DMS 273 (cell line): ENCODE data around the gene LRRC8B.
A peak's percentile ranks its signal among the peaks of the same experiment; 100 is the strongest.
"Not testable (repeated sequence)": the region's sequence is repeated elsewhere in the genome, so short reads cannot be mapped to it uniquely, and the experiment has no call there.

Experiments
- DNase-seq: peaks from one replicate; lab custom pipeline; 2025; ENCODE audit not compliant: unreplicated experiment; lab: John Stamatoyannopoulos, UW

The LRRC8B gene

DNA sequence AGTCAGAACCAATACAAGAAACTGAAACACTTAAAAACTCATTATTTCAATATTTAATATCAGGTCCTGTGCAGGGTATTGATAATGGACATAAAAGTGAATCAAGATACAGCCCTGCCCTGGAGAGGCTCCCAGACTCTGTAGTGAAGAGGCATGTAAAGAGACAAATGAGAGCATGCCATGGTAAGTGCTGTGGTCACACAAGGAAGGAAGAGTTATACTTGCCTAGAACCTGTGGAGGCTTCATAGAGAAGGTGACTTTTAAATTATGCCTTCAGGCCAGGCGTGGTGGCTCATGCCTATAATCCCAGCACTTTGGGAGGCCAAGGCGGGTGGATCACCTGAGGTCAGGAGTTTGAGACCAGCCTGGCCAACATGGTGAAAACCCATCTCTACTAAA is 105.0 kb downstream of the LRRC8B start:
- not testable (repeated sequence) for DNase-seq

DNA sequence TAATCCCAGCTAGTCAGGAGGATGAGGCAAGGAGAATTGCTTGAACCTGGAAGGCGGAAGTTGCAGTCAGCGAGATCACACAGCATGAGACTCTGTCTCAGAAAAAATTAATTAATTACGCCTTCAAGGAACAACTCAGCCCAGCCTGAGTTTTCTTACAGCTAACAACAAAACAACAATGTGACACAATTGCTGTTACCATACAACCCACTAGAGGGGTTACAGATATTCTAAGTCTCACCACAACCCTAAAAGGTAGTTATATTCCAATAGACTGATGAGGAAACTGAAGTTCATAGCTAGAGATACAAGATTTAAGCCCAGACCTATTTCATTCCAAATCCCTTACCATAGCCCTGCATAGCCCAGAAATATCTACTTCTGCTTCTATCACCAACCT is 105.4 kb downstream of the LRRC8B start:
- no peak for DNase-seq

DNA sequence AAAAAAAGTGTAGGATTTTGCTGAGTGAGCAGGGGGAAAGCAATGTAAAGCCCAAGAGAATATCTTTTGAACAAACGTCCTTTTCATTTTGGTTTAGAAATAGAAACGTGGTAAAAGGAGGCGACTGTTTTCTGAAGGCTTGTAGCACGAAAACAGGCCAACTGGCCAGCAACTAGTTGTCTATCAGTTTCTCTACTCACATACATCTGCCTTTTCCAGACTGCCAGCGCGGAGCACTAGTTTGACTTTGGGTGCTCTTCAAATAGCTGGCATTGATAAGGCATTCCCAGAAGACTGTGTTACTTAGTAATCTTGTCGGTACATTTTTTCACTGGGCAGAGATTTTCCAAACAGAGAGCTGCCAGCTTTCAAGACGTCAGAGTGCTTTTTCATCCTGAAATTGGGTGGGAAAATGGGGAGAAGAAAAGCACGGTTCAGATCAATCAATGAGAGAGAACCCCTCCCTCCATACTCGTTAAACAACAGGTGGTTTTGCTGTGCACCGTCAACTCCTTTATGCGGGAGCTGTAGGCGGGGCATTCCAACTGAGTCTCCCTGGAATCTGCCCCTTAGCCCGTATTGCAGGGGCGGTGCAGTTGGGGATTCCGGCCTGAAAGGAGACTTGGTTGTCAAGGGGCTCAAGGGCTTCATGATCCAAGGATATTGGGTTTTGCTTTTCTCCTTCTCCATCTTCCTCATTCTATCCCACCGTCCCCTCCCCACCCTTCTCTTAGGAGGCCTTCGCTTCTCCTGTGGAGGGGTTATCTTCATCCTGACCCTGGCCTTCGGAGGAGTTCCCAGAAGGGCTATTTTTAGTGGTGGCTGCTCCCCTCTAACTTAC is 107.4 kb downstream of the LRRC8B start:
- peak; percentile 66 for DNase-seq

DNA sequence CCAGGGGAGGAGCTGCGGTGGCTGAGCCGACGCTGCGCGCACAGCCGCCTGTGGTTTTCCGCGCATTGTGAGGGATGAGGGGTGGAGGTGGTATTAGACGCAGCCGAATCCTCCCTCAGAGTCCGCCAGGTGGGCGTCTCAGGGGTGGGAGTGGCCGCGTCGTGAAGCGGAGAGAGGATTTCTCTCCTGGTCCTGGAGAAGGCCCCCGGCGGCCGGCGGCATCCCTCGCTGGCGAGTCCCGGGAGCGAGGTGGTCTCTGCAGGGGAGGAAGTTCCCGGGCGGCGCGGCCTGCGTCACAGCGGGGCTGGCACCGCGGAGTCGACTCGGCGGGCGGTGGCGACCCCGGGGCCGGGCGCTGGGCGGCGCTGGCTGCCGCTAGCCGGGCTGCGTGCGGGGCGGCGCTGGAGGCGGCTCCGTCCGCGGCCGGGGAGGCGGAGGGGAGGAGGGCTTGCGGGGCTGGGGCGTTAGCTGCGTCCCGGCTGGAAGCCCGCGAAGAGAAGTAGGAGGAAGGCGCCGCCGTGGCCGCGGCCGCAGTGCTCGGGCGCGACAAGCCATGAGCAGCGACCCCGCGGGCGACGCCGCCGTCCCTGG is 108.1 kb downstream of the LRRC8B start, which contains the start of gene LRRC8C:
Gene LRRC8C, plus strand, starts transcription at position 464 of the 591 bp plus-strand sequence. CDS start 53,354 bp downstream, outside the sequence.
- DNase-seq = peak; percentile 91

DNA sequence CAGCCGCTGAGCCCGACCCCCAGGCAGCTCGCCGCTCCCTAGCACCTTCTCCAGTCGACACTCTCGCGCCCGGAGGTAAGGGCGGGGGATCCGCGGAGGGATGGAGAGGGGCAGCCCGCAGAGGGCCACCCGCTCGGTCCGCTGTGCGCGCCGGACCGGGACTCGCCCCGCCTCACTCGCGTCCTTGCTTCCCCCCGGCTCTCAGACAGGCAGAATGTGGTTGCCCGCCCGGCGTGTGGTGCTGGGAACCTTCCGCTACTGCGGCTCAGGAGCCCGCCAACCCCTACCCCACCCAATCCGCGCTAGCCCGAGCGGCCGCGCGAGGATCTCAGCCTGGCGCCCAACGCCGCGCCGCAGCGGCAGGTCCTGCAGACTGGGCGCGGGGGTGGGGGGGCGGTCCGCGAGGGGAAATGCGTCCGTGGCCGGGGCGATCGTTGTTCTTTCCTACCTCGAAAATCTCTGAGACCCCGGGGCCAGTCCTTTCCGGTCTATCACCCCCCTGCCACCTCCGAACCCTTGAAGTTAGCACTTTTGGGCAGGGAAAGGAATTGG is 108.7 kb downstream of the LRRC8B start:
- DNase-seq = peak; percentile 83

DNA sequence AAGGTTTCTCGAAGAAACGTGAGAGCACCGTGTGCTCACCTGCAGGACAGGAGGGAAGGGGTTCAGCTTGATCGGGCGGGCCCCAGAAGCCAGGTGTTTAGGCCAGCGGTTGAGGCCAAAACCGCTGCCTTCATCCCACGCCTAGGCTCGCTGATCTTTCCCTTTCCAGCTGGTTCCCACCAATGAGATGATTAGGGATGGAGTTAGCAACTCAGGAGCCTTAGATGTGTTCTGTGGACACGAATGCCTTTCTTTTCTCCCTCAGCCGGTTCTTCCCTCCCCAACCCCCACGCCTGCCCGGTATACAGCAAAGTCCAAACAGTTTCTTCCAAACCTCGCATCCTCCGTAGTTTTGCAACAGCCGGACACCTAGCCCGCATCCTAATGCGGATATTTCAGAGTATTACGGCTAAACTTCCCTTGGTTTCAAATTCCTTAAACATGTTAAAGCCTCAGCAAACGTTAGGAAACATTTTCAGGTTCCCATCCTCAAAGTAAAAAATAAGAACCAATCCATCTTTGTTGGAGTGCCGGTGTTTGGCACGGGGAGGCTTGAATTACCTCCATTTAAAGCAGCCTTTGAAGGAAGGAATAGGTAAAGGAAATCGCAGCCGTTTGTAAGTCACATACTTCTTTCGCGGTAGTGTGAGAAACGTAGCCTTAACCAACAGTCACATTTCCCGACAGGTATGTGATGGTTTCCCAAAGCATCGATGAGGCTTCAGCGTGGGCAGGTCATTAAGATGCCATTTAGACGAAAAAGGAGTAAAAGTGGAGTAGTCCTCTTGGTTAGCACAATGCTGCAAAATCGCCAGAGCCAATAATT is 109.4 kb downstream of the LRRC8B start:
- DNase-seq = peak; percentile 64

DNA sequence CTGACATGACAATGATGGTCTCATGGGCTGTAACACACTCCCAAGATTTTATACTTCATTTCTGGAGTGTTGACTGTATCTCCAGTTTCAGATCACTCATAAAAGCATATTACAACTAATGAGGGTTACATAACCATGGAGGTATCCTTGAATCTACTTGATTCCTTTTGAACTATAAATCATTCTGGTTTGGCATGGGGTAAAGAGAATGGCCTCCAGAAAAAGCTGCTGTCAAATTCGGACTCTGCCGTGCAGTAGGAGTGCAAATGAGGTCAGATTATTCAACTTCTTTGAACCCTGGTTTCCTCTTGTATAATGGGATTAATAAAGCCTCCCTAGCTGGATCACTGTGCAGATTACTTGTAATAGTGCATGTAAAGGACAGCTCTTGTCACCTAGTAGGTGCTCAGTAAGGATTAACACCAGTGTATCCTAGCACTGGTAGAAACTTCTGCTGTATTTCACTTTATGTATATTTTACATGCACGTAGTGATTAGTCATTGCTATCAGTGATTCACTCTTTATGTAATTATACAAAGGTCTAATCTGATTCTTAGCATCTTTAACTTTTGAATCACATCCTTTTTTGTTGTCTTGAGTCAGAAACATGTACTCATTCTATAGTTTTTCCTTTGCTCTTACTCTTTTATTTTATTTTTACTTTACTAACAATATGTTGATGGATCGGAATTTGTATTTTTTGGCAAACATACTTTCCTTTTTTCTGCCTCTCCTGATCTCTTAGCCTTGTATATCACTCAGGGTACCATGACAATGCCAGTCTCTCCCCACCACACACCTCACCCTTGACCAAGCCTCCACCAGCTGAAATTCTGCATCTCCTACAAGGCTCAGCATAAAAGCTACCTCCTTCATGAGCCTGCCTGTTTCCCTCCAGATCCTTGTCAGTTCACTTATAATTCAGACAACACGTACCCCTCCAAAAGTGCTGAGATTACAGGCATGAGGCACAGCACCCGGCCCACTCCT is 111.5 kb downstream of the LRRC8B start:
- no peak for DNase-seq

DNA sequence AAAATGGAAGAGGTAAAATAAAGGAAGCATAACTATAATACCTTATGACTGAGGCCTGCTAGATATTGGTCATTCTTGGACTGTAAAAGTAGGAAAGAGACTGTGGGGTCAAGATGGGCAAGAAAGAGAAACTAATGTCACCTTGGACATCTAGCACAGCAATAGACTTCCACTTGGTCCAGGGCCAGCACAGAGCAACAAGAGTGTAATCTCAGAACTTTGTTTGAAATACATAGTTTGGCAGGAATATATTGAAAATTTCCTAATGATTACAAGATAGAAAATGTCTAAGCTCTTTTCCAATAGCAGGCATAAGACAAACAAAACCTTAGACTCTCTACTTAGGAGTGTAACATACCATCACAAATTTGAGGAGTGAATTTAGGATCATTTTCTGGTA is 112.9 kb downstream of the LRRC8B start:
- DNase-seq = no peak

DNA sequence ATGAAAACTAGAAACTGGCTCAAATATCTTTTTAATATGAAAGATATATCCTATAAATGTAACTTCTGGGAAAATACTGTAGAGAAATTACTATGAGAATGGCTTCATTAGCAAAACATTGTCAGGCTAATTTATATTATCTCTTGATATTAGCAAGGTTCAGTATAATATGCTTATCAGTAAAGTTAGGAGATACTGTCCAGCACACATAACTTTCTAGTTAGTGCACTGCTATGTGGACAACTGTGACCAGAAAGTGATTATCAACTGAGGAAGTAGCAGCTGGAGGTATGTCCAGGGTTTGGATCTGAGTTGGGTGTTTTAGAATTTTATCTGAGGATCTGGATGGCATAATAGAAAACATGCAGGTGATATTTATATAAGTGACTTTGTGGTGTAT is 115.8 kb downstream of the LRRC8B start:
- no peak for DNase-seq

DNA sequence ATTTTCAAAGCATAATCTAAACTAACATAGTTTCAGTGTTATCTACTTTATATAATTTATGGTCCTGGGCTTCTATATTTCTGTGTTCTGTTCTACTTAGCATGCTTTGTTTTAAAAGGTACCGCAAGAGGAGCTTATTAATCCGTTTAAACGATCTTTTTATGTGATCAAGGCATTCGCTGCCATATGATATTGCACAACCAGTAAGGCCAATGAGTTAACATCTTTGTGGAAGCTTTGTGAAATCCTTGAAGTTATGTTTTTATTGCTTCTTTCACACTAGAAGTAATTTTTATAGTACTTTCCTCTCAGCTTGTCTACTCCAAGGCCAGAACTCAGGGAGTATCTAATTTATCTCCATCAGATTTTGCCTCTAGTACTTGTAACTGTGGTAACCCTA is 117.2 kb downstream of the LRRC8B start:
- DNase-seq = no peak

DNA sequence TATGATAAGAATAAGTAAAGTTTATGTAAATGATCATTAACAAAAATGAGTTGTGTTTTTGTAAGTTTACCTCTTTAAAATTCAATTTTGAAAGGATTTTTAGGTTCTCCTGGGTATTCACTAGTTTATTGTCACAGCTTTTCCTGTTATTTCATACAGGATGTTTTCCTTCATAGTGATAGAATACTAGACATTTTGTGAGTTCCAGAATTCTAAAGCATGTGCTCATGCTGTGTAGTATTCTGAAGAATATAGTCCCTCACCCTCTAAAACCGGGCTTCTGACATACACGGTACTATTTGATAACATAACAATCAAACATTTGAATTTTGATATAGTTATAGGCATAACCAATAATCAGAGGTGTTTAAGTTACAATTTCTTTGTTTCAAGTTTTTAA is 118.9 kb downstream of the LRRC8B start:
- DNase-seq = no peak

DNA sequence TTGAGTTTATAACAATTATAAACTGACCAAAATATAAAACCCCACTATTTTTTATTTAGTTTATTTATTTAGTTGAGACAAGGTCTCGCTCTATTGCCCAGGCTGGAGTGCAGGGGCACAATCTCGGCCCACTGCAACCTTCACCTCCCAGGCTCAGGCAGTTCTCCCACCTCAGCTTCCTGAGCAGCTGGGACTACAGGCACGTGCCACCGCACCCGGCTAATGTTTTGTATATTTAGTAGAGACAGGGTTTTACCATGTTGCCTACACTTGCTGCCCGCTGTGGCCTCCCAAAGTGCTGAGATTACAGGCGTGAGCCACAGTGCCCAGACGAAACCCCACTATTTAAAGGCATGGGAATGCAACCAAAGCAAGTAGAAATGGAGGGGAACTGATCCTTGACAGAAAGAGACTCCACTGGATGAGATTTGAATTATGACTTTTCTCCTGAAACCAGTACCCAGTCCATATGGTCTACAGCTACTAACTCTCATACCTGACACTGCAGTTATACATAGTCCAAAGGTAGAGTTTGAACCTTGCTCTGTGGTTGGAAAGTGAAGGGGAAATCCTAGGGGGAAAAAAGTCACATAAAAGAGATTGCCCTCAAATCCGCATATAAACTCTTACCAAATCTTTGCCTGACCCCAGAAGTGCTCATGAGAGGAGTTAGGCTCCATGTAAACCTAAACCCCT is 119.6 kb downstream of the LRRC8B start:
- no peak for DNase-seq

DNA sequence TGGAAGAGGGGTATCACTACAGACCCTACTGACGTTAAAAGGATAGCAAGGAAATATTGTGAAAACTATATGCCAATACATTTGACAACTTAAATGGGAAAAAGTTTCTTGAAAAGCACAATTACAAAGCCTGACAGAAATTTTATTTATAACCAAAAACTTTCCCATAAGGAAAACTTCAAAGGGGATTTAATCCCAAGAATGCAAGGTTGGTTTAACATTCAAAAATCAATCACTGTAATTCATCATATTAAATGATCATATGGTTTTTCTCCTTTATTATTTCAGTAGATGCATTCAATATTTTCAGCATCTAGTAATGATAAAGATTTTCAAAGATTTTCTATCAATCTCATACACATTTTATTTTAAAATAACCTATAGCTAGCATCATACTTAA is 121.6 kb downstream of the LRRC8B start:
- DNase-seq = no peak
